Motor neuron (in vitro differentiated cells): ENCODE measurements around the gene GINM1. TPM values are rescaled to one million over a fixed set of nuclear protein-coding genes. Genes with fewer than 3 reads are reported as not detected.

Experiments
- ATAC-seq, 8 experiments: fragments of 200-7000 bp; cut with Tn5 transposase; replicated peaks in 6 of 8; 2 replicates each; pipeline ENCODE4 v1.8.0; 2021; ENCODE audit warnings: mild to moderate bottlenecking in 8 of 8, moderate library complexity in 8 of 8
- H3K27ac ChIP-seq, 2 donors: fragments of 250-450 bp; sonication (Bioruptor Pico); 2 replicates each; pipeline ENCODE4 v1.9.0; 2021; ENCODE audit warnings: antibody characterized with exemption in 2 of 2, mild to moderate bottlenecking in 2 of 2, moderate library complexity in 1 of 2
- H3K4me1 ChIP-seq, 2 donors: fragments of 250-450 bp; sonication (Bioruptor Pico); replicated peaks in 1 of 2; 2 replicates each; pipeline ENCODE4 v1.6.1; 2021; ENCODE audit warnings: antibody characterized with exemption in 2 of 2, mild to moderate bottlenecking in 2 of 2, moderate library complexity in 1 of 2
- H3K4me3 ChIP-seq, 5 donors: fragments of 250-450 bp; sonication (Bioruptor Pico); 2 replicates each; pipeline ENCODE4 v1.9.0; 2021; ENCODE audit warnings: antibody characterized with exemption in 5 of 5, mild to moderate bottlenecking in 5 of 5, moderate library complexity in 4 of 5
- WGBS, 10 experiments: fragments of 450-650 bp; shearing (Covaris generic); methylation state at CpG; one replicate each; pipeline ENCODE4 v1.0.0; 2022; 5-methylcytosine and 5-hydroxymethylcytosine counted together
- in situ Hi-C, 9 experiments: fragments of 400-800 bp; cut with MboI; loops; one replicate each; pipeline ENCODE4 v1.15.0; 2021; ENCODE audit warnings: low sequenced_read_pairs in 9 of 9, low pct_unique_long_range_greater_than_20kb in 2 of 9; ENCODE audit not compliant: unreplicated experiment in 9 of 9
- total RNA-seq, 8 experiments: library from RNA; unstranded; fragments of 300-600 nt; gene quantifications; 2 replicates each; pipeline versions ENCODE4 v1.2.3 to v1.2.4, GENCODE V29; 2022

GINM1 gene
- total RNA-seq, 8 experiments from 2014 or later = 15.2 to 63.7 (median 21.6) TPM

DNA sequence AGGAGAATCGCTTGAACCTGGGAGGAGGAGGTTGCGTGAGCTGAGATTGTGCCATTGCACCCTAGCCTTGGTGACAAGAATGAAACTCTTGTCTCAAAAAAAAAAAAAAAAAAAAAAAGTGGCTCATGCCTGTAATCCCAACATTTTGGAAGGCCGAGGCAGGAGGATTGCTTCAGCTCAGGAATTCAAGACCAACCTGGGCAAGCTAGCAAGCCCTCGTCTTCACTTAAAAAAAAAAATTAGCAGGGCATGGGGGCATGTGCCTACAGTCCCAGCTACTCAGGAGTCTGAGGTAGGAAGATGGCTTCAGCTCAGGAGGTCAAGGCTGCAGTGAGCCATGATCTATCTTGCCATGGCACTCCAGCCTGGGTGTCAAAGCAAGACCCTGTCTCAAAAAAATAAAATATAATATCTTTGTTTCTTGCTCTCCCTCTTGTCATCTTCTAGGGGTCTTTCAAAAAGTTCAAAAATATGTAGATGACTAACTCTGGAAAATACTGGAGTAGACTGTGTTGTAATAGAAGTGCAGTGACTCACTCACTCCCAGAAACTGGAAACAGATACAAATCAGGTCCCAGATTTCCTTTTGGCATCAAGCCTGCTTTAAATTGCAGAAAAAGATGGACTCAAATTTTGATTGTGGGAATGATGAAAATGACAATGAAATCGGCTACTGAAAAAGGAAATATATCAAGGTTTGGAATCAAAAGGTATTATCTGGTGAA lies 2.8 kb upstream of the GINM1 start:
- H3K4me1 ChIP-seq = peaks cover 6 to 9% of the 10 kb centered on the region in 2 donors
- no peak for ATAC-seq
- WGBS, 10 experiments = 43 to 88% (median 70%) methylated on average over 1 to 5 of the region's 5 CpGs
- H3K27ac ChIP-seq = no peak overlapping the region
- no peak overlapping the region for H3K4me3 ChIP-seq
- in situ Hi-C loops = no loop called here

DNA sequence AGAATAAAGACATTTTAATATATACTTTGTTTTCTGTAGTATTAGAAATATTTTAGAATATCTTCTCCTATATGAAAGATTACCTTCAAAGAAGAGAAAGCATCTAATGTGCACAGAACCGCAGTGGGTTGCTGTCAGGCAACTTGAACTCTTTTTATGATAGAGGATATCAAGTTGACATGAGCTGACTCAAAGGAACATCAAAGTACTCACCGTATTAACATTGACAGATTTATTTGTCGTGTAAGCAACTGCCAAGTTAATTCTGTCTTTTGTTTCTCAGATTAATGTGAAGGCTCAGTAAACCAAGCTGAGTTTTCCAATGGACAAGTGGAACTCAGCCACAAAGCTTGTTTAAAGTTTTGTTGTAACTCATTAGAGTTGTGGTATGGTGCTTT lies 2.2 kb upstream of the GINM1 start:
- Histone ChIP-seq H3K4me3 (no peak overlapping the region), H3K4me1 (peaks cover 6 to 9% of the 10 kb centered on the region in 2 donors), H3K27ac (no peak overlapping the region)
- 38 to 76% (median 59%) methylated on average over 2 to 3 of the region's 3 CpGs for WGBS, 10 experiments
- no peak for ATAC-seq
- in situ Hi-C loops = no loop called here

- in situ Hi-C loops = no loop called here
- peak; percentile 10 to 57 (median 49) for ATAC-seq
- Histone ChIP-seq H3K4me3 (peak overlapping the region; percentile 79 to 94 (median 84)), H3K27ac (peak overlapping the region; percentile 67 to 85), H3K4me1 (peaks cover 6 to 9% of the 10 kb centered on the region in 2 donors)
- WGBS, 10 experiments = 0 to 8% (median 0%) methylated on average over 1 to 10 of the region's 81 CpGs; no CpG with 5 or more reads in 7 of the 10 experiments
Measured at GRCh38 chr6:149566410-149567193, 427 bp downstream of the GINM1 start.

DNA sequence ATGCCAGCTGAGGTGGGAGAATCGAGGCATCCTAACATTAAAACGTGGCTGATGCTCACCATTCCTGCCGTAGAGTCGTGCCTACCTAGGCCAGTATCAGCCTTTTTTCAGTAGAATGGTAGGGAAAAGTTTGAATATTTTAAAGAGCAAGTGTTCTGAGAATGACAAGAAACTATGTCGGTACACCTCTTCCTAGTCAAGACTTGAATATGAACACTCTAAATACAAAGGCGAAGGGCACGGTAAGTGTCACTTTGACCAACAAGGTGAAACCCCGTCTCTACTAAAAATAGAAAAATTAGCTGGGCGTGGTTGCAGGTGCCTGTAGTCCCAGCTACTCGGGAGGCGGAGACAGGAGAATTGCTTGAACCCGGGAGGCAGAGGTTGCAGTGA lies 1.0 kb downstream of the GINM1 start:
- in situ Hi-C loops = no loop called here
- H3K27ac ChIP-seq = no peak overlapping the region
- 27 to 90% (median 57%) methylated on average over 2 to 10 of the region's 12 CpGs; no CpG with 5 or more reads in 1 of the 10 experiments for WGBS, 10 experiments

DNA sequence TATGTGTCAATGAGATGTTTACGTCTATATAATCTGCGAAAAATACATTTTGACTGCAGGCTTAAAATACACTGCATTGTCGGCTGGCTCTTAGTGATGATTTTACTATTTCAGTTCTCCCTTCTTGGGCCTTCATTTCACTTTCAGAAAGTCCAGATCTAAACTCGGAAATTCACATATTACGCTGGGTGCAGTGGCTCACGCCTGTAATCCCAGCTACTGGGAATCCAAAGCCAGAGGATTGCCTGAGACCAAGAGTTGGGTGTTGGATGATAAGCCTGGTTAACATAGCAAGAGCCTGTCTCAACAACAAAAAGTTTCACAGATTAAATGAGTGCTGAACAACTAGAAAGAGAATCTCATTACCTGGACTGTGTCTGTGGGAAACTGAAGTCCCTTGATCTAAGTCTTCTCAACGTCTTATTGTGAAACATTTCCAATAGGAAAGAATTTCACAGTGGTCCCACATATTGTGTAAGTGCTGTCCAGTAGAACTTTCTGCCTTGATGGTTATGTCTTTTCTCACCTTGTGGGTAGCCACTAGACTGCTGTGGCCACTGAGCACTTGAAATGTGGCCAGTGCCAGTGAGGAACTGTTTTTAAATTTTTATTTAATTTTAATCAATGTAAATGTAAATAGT lies 1.9 kb downstream of the GINM1 start:
- ATAC-seq = no peak
- H3K27ac ChIP-seq = no peak overlapping the region
- WGBS, 10 experiments = 69 to 100% (median 93%) methylated on average over 2 to 7 of the region's 7 CpGs; no CpG with 5 or more reads in 2 of the 10 experiments
- no peak overlapping the region for H3K4me3 ChIP-seq
- in situ Hi-C loops = no loop called here
- peaks cover 6 to 9% of the 10 kb centered on the region in 2 donors for H3K4me1 ChIP-seq

More for the DNA sequence above, 1.0 kb downstream of the GINM1 start:
- Histone ChIP-seq H3K4me1 (peaks cover 6 to 9% of the 10 kb centered on the region in 2 donors), H3K4me3 (peak overlapping the region; percentile 79 to 94 (median 84))
- ATAC-seq = no peak

DNA sequence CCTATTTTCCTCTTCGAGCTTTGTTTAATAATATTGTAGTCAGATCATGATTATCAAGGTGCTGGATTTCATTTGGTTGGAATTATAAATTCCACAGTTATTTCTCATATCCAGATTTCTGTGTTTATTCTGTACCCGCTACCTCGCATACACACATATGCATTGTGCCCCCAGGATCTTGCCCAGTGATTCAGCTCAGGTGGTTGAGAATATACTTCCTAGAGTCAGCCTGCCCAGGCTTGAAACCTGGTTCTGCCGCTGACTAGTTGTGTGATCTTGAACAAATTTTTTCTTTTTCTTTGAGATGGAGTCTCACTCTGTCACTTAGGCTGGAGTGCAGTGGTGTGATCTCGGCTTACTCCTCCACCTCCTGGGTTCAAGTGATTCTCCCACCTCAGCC lies 14.7 kb downstream of the GINM1 start:
- ATAC-seq = no peak
- H3K27ac ChIP-seq = no peak overlapping the region
- 86 to 100% (median 96%) methylated on average over 1 to 3 of the region's 5 CpGs for WGBS, 10 experiments
- in situ Hi-C loops = no loop called here
- no peaks in the 10 kb centered on the region for H3K4me1 ChIP-seq
- H3K4me3 ChIP-seq = no peak overlapping the region

DNA sequence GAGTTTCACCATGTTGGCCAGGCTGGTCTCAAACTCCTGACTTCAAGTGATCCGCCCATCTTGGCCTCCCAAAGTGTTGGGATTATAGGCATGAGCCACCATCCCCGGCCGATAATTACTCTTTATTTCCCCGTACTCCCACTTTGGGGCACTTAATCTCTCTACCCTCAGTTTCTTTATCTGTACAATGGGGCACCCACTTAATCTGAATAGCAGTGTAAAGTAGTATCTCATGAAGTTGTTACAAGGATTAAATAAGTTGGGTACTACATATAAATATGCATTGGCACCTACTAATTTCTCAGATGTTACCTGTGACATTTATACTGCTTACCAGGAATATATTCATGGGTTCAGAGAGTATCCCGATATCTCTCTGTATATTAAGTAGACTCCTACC lies 15.2 kb downstream of the GINM1 start:
- no peaks in the 10 kb centered on the region for H3K4me1 ChIP-seq
- no peak overlapping the region for H3K27ac ChIP-seq
- in situ Hi-C loops = no loop called here
- no peak overlapping the region for H3K4me3 ChIP-seq
- ATAC-seq = no peak
- WGBS, 10 experiments = 80 to 100% (median 100%) methylated on average over 1 to 5 of the region's 5 CpGs; no CpG with 5 or more reads in 2 of the 10 experiments

GRCh38 chr6:149586149-149586548 lies 20.0 kb downstream of the GINM1 start:
- Histone ChIP-seq H3K4me1 (no peaks in the 10 kb centered on the region), H3K27ac (no peak overlapping the region), H3K4me3 (no peak overlapping the region)
- 80 to 100% (median 90%) methylated on average over 1 to 2 of the region's 2 CpGs for WGBS, 10 experiments
- in situ Hi-C loops = no loop called here
- ATAC-seq = peak in 1 of 8 experiments; percentile 11

DNA sequence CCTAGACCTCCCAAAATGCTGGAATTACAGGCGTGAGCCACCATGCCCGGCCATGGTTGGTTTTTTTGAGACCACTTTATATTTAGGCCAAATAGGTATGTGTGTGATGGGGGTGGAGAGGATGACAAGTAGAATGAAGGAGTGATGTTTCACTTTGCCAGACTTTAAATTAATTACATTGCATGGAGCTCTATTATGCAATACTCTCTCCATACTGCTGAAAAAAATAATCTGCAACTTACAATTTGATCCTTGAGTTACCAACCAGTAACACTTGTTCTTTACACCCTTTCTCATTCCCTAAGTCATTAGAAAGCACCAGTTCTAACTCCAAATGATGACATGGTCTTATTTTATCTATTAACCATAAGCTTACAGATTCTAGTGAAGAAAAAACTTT lies 26.8 kb downstream of the GINM1 start:
- in situ Hi-C loops = no loop called here
- WGBS, 10 experiments = 60 to 100% (median 100%) methylated on average over 1 to 2 of the region's 2 CpGs; no CpG with 5 or more reads in 5 of the 10 experiments
- no peaks in the 10 kb centered on the region for H3K4me1 ChIP-seq
- no peak for ATAC-seq
- H3K4me3 ChIP-seq = no peak overlapping the region
- no peak overlapping the region for H3K27ac ChIP-seq

- ATAC-seq = no peak
- Histone ChIP-seq H3K4me1 (no peaks in the 10 kb centered on the region), H3K27ac (no peak overlapping the region), H3K4me3 (no peak overlapping the region)
- 90 to 100% (median 100%) methylated on average over 1 of the region's 1 CpG; no CpG with 5 or more reads in 4 of the 10 experiments for WGBS, 10 experiments
- in situ Hi-C loops = no loop called here
Measured at GRCh38 chr6:149593408-149593807, 27.2 kb downstream of the GINM1 start.

GRCh38 chr6:149600508-149600907 lies 34.3 kb downstream of the GINM1 start:
- no peak overlapping the region for H3K4me3 ChIP-seq
- 100% methylated on average over 1 to 4 of the region's 4 CpGs; no CpG with 5 or more reads in 1 of the 10 experiments for WGBS, 10 experiments
- no peak for ATAC-seq
- H3K4me1 ChIP-seq = no peaks in the 10 kb centered on the region
- in situ Hi-C loops = no loop called here
- no peak overlapping the region for H3K27ac ChIP-seq

DNA sequence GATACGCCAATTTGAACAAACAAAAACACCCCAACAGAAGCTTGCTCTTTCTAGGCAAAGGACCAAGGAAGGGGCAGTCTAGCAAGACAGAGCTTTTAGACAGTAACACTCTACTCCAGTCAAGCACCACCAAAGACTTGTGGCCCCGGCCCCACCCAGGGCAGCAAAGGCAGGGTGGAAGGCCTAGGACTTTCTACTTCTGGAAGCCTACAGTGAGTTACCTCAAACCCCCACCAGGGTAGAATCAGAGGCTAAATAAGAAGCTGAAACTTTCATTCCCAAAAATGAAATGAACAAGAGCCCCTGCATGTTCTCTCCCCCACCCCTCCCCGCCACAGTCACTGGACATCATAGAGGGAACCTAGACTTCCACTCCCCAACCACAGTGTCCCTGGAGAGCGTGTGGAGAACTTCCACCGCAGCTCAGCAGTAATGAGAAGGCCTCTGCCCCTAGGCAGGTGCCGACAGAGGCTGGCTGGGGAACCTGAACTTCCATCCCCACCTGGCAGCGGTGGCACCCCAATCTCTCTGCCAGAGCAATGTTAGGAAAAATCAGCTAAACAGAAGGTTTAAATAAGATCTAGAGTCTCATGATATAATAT lies 42.3 kb downstream of the GINM1 start:
- WGBS, 10 experiments = 80 to 100% (median 100%) methylated on average over 1 to 5 of the region's 7 CpGs; no CpG with 5 or more reads in 3 of the 10 experiments
- Histone ChIP-seq H3K4me3 (no peak overlapping the region), H3K27ac (no peak overlapping the region), H3K4me1 (no peaks in the 10 kb centered on the region)
- ATAC-seq = no peak
- in situ Hi-C loops = no loop called here

DNA sequence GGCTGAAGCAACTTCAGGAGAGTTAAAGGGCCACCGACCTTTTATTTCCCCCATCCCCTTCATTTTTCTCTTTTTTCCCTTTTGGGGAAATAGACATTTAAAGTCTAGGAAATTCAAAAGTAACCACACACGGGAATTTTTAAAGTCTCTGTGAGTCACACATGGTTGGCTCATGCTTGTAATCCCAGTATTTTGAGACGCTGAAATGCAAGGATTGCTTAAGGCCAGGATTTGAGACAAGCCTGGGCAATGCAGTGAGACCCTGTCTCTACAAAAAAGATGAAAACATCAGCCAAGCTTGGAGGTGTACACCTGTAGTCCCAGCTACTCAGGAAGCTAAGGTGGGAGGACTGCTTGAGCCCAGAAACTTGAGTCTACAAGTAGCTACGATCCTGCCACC lies 48.2 kb downstream of the GINM1 start:
- 39 to 100% (median 89%) methylated on average over 1 to 4 of the region's 4 CpGs; no CpG with 5 or more reads in 2 of the 10 experiments for WGBS, 10 experiments
- in situ Hi-C loops = no loop called here
- peaks cover 0 to 5% of the 10 kb centered on the region in 2 donors for H3K4me1 ChIP-seq
- no peak overlapping the region for H3K4me3 ChIP-seq
- ATAC-seq = no peak
- no peak overlapping the region for H3K27ac ChIP-seq
